GM12878 (cell line): ENCODE measurements around the gene SMG6. TPM values are rescaled to one million over a fixed set of nuclear protein-coding genes. Genes with fewer than 3 reads are reported as not detected.

ENCODE experiments used
- BHLHE40 ChIP-seq, 2 experiments: fragments of 450-650 bp in 1 of 2; IDR thresholded peaks; 2 replicates each; pipeline ENCODE4 v1.6.1; 2011 to 2017; ENCODE audit warnings: low read depth in 2 of 2, borderline replicate concordance in 1 of 2, improper control_type of control experiment in 1 of 2, low read length in 1 of 2, mild to moderate bottlenecking in 1 of 2
- FOS ChIP-seq: IDR thresholded peaks from 3 replicates; pipeline ENCODE4 v1.6.1; 2011; ENCODE audit warnings: borderline replicate concordance; ENCODE audit not compliant: insufficient read length; ENCODE audit errors: extremely low read depth
- HDGF ChIP-seq: fragments of 450-650 bp; IDR thresholded peaks from 2 replicates; pipeline ENCODE4 v1.6.1; 2016; ENCODE audit warnings: antibody characterized with exemption
- JUND ChIP-seq: IDR thresholded peaks from 2 replicates; pipeline ENCODE4 v1.6.1; 2012; ENCODE audit warnings: low read depth, mild to moderate bottlenecking, low read length, improper control_type of control experiment, moderate library complexity
- KLF5 ChIP-seq: fragments of 450-650 bp; IDR thresholded peaks from 2 replicates; pipeline ENCODE4 v1.6.1; 2014; ENCODE audit warnings: mild to moderate bottlenecking; ENCODE audit not compliant: partially characterized antibody
- MEF2A ChIP-seq: IDR thresholded peaks from 2 replicates; pipeline ENCODE4 v1.6.1; 2011; ENCODE audit warnings: low read depth, mild to moderate bottlenecking, low read length, moderate library complexity; ENCODE audit not compliant: insufficient read depth
- POLR2AphosphoS5 ChIP-seq: IDR thresholded peaks from 2 replicates; pipeline ENCODE4 v1.6.1; 2011; ENCODE audit warnings: mild to moderate bottlenecking, low read length, inconsistent platforms
- RB1 ChIP-seq: fragments of 450-650 bp; formaldehyde crosslinking; IDR thresholded peaks from 2 replicates; pipeline ENCODE4 v1.6.1; 2017; ENCODE audit warnings: mild to moderate bottlenecking, borderline replicate concordance
- RFX5 ChIP-seq: IDR thresholded peaks from 2 replicates; pipeline ENCODE4 v1.6.1; 2011; ENCODE audit warnings: low read depth, low read length, improper control_type of control experiment
- SMAD1 ChIP-seq: fragments of 450-650 bp; IDR thresholded peaks from 2 replicates; pipeline ENCODE4 v1.6.1; 2018; ENCODE audit warnings: mild to moderate bottlenecking, low read depth; ENCODE audit not compliant: partially characterized antibody
- SP1 ChIP-seq: IDR thresholded peaks from one replicate; pipeline ENCODE4 v1.6.1; 2011; ENCODE audit warnings: low read depth, low read length
- TAF1 ChIP-seq: IDR thresholded peaks from 2 replicates; pipeline ENCODE4 v1.6.1; 2011; ENCODE audit warnings: mild to moderate bottlenecking, low read depth, low read length, borderline replicate concordance
- TCF3 ChIP-seq: IDR thresholded peaks from 2 replicates; pipeline ENCODE4 v1.6.1; 2012; ENCODE audit warnings: low read depth, mild to moderate bottlenecking, low read length, borderline replicate concordance; ENCODE audit not compliant: insufficient read depth
- WRNIP1 ChIP-seq: IDR thresholded peaks from 2 replicates; pipeline ENCODE4 v1.6.1; 2011; ENCODE audit warnings: low read depth, low read length, improper control_type of control experiment, borderline replicate concordance
- polyA plus RNA-seq, 11 experiments: library from polyadenylated mRNA; depleted of rRNA in 4 of 11; unstranded in 6 of 11; stranded (reverse) in 5 of 11; fragments of >200 nt; fragmentation: Nextera tagmentation in 4 of 11; fragmentation: Illumina TruSeq in 1 of 11; extraction: Ambion mirVana in 4 of 11; extraction: Trizol in 1 of 11; gene quantifications; 1 replicate in 1 of 11; 2 replicates in 10 of 11; pipeline versions ENCODE4 v1.2.1 to v1.2.3, GENCODE V29; 2011 to 2016; ENCODE audit warnings: inconsistent platforms in 2 of 11, missing spikeins in 2 of 11, low read depth in 1 of 11
- total RNA-seq, 4 experiments: library from RNA; depleted of rRNA in 3 of 4; stranded (reverse); fragments of >200 nt in 3 of 4; fragmentation: Illumina TruSeq in 1 of 4; extraction: Trizol in 1 of 4; gene quantifications; 2 replicates each; pipeline versions ENCODE4 v1.2.1 to v1.2.3, GENCODE V29; 2013 to 2021
- TF ChIP-seq, protein P1 (sequence below): IDR thresholded peaks from 2 replicates; pipeline ENCODE4 v1.6.1; 2011; ENCODE audit warnings: mild to moderate bottlenecking, low read depth, low read length, moderate library complexity; ENCODE audit not compliant: insufficient replicate concordance
- TF ChIP-seq, protein P2 (sequence below): IDR thresholded peaks from 2 replicates; pipeline ENCODE4 v1.6.1; 2012; ENCODE audit warnings: low read depth, low read length, improper control_type of control experiment
- TF ChIP-seq, protein P3 (sequence below), 3 experiments: IDR thresholded peaks in 2 of 3; conservative IDR thresholded peaks in 1 of 3; 2 replicates each; pipeline ENCODE4 v1.5.1; 2011; ENCODE audit warnings: low read depth in 3 of 3, low read length in 3 of 3, mild to moderate bottlenecking in 3 of 3, control low read depth in 2 of 3, moderate library complexity in 2 of 3, inconsistent platforms in 1 of 3, mixed read lengths in 1 of 3; ENCODE audit not compliant: control insufficient read depth in 2 of 3, insufficient read depth in 1 of 3; ENCODE audit errors: extremely low read depth in 1 of 3
- TF ChIP-seq, protein P4 (sequence below): IDR thresholded peaks from 2 replicates; pipeline ENCODE4 v1.6.1; 2011; ENCODE audit warnings: low read depth, low read length, improper control_type of control experiment, borderline replicate concordance
- TF ChIP-seq, protein P5 (sequence below): fragments of 450-650 bp; formaldehyde crosslinking; IDR thresholded peaks from 2 replicates; pipeline ENCODE4 v1.4.0; 2020; ENCODE audit warnings: mild to moderate bottlenecking, moderate library complexity
- TF ChIP-seq, protein P6 (sequence below): fragments of 450-650 bp; IDR thresholded peaks from 2 replicates; pipeline ENCODE4 v1.6.1; 2017; ENCODE audit warnings: mild to moderate bottlenecking

SMG6 gene
- total and polyA plus RNA-seq, 10 of the 15 experiments (the other 5 are each of a cell fraction or from before 2014, with no cell fraction given) = 0.58 to 28.7 (median 15.7) TPM

DNA sequence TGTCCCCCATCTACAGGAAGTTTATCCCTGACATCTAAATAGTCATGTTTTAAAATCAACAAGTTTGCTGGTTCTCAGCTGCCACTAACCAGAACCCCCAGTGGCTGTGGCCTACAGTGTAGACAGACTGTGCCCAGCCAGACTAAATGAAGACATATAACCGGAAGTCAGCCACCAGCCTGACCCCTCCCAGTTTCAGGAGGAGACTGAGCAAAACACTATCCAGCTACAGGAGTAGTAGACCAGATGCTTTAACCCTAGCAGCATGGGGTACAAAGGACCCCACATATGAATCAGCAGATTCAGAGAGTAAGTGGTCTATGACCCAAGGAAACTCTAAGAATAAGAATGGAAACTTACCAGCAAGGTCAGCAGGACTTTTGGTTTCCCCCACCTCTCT is 165.3 kb downstream of the SMG6 start (continued):
- TF ChIP-seq, protein P1, sequence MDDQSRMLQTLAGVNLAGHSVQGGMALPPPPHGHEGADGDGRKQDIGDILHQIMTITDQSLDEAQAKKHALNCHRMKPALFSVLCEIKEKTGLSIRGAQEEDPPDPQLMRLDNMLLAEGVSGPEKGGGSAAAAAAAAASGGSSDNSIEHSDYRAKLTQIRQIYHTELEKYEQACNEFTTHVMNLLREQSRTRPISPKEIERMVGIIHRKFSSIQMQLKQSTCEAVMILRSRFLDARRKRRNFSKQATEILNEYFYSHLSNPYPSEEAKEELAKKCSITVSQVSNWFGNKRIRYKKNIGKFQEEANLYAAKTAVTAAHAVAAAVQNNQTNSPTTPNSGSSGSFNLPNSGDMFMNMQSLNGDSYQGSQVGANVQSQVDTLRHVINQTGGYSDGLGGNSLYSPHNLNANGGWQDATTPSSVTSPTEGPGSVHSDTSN = no peak
- TF ChIP-seq HDGF (no peak), MEF2A (0 out of 2 replicates have a peak, but pooled peaks have one; percentile 7), POLR2AphosphoS5 (peak; percentile 37), RFX5 (no peak), JUND (no peak), SP1 (no peak), BHLHE40 (IDR thresholded peaks at IDR 0.05; ENCODE audit: borderline replicate concordance in 1 of 2, low read depth in 2 of 2, low read length in 1 of 2) (0 out of 4 replicates have a peak, but pooled peaks of 1 of the 2 experiments have one; percentile 19), RB1 (no peak), SMAD1 (no peak), KLF5 (no peak), TCF3 (no peak), TAF1 (no peak), WRNIP1 (no peak), FOS (no peak)
- TF ChIP-seq, protein P2, sequence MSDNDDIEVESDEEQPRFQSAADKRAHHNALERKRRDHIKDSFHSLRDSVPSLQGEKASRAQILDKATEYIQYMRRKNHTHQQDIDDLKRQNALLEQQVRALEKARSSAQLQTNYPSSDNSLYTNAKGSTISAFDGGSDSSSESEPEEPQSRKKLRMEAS = no peak
- TF ChIP-seq, protein P3, sequence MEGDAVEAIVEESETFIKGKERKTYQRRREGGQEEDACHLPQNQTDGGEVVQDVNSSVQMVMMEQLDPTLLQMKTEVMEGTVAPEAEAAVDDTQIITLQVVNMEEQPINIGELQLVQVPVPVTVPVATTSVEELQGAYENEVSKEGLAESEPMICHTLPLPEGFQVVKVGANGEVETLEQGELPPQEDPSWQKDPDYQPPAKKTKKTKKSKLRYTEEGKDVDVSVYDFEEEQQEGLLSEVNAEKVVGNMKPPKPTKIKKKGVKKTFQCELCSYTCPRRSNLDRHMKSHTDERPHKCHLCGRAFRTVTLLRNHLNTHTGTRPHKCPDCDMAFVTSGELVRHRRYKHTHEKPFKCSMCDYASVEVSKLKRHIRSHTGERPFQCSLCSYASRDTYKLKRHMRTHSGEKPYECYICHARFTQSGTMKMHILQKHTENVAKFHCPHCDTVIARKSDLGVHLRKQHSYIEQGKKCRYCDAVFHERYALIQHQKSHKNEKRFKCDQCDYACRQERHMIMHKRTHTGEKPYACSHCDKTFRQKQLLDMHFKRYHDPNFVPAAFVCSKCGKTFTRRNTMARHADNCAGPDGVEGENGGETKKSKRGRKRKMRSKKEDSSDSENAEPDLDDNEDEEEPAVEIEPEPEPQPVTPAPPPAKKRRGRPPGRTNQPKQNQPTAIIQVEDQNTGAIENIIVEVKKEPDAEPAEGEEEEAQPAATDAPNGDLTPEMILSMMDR (IDR thresholded peaks at IDR 0.05 in 2 of 3, conservative IDR thresholded peaks at IDR 0.05 in 1 of 3; ENCODE audit: control insufficient read depth in 2 of 3, extremely low read depth in 1 of 3, insufficient read depth in 1 of 3, low read depth in 3 of 3, low read length in 3 of 3) = no peak
- TF ChIP-seq, protein P4, sequence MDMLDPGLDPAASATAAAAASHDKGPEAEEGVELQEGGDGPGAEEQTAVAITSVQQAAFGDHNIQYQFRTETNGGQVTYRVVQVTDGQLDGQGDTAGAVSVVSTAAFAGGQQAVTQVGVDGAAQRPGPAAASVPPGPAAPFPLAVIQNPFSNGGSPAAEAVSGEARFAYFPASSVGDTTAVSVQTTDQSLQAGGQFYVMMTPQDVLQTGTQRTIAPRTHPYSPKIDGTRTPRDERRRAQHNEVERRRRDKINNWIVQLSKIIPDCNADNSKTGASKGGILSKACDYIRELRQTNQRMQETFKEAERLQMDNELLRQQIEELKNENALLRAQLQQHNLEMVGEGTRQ = no peak
- TF ChIP-seq, protein P5, sequence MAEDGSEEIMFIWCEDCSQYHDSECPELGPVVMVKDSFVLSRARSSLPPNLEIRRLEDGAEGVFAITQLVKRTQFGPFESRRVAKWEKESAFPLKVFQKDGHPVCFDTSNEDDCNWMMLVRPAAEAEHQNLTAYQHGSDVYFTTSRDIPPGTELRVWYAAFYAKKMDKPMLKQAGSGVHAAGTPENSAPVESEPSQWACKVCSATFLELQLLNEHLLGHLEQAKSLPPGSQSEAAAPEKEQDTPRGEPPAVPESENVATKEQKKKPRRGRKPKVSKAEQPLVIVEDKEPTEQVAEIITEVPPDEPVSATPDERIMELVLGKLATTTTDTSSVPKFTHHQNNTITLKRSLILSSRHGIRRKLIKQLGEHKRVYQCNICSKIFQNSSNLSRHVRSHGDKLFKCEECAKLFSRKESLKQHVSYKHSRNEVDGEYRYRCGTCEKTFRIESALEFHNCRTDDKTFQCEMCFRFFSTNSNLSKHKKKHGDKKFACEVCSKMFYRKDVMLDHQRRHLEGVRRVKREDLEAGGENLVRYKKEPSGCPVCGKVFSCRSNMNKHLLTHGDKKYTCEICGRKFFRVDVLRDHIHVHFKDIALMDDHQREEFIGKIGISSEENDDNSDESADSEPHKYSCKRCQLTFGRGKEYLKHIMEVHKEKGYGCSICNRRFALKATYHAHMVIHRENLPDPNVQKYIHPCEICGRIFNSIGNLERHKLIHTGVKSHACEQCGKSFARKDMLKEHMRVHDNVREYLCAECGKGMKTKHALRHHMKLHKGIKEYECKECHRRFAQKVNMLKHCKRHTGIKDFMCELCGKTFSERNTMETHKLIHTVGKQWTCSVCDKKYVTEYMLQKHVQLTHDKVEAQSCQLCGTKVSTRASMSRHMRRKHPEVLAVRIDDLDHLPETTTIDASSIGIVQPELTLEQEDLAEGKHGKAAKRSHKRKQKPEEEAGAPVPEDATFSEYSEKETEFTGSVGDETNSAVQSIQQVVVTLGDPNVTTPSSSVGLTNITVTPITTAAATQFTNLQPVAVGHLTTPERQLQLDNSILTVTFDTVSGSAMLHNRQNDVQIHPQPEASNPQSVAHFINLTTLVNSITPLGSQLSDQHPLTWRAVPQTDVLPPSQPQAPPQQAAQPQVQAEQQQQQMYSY (CRISPR knock-in tag) = no peak
- TF ChIP-seq, protein P6, sequence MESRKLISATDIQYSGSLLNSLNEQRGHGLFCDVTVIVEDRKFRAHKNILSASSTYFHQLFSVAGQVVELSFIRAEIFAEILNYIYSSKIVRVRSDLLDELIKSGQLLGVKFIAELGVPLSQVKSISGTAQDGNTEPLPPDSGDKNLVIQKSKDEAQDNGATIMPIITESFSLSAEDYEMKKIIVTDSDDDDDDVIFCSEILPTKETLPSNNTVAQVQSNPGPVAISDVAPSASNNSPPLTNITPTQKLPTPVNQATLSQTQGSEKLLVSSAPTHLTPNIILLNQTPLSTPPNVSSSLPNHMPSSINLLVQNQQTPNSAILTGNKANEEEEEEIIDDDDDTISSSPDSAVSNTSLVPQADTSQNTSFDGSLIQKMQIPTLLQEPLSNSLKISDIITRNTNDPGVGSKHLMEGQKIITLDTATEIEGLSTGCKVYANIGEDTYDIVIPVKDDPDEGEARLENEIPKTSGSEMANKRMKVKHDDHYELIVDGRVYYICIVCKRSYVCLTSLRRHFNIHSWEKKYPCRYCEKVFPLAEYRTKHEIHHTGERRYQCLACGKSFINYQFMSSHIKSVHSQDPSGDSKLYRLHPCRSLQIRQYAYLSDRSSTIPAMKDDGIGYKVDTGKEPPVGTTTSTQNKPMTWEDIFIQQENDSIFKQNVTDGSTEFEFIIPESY = no peak
